ENCODE results near the gene DSC1. TPM values are rescaled to one million over a fixed set of nuclear protein-coding genes. Genes with fewer than 3 reads are reported as not detected.
A peak's percentile ranks its signal among the peaks of the same experiment; 100 is the strongest.

Gene DSC1
- total RNA-seq, 1 donor from 2014 or later, result not detected

GRCh38 chr18:31104444-31104843 lies 58.2 kb downstream of the DSC1 start:
- Histone ChIP-seq H3K4me3 (no peak overlapping the region), H3K27ac (no peak overlapping the region), H3K36me3 (no peaks in the 10 kb centered on the region), H3K4me1 (no peaks in the 10 kb centered on the region), H3K27me3 (ENCODE audit: low read depth) (no peaks in the 10 kb centered on the region), H3K9me3 (no peaks in the 10 kb centered on the region)
- no peak for TF ChIP-seq CTCF (IDR thresholded peaks at IDR 0.05)
- intact Hi-C loops (cut with DNase I), result no loop called here
- no peak for DNase-seq
- ATAC-seq, result no peak

GRCh38 chr18:31103423-31103822 lies 59.2 kb downstream of the DSC1 start:
- no peaks in the 10 kb centered on the region for H3K36me3 ChIP-seq
- H3K4me1 ChIP-seq, result no peaks in the 10 kb centered on the region
- DNase-seq (no peak), ATAC-seq (no peak)
- no peaks in the 10 kb centered on the region for H3K27me3 ChIP-seq (ENCODE audit: low read depth)
- intact Hi-C loops (cut with DNase I), result no loop called here
- H3K9me3 ChIP-seq, result no peaks in the 10 kb centered on the region
- H3K27ac ChIP-seq, result no peak overlapping the region
- no peak for TF ChIP-seq CTCF (IDR thresholded peaks at IDR 0.05)
- H3K4me3 ChIP-seq, result no peak overlapping the region

- Histone ChIP-seq H3K4me3 (no peak overlapping the region), H3K9me3 (no peaks in the 10 kb centered on the region), H3K27me3 (ENCODE audit: low read depth) (no peaks in the 10 kb centered on the region), H3K27ac (no peak overlapping the region), H3K36me3 (no peaks in the 10 kb centered on the region), H3K4me1 (no peaks in the 10 kb centered on the region)
- ATAC-seq (no peak), DNase-seq (no peak)
- no peak for TF ChIP-seq CTCF (IDR thresholded peaks at IDR 0.05)
- intact Hi-C loops (cut with DNase I), result no loop called here
These were observed 59.7 kb downstream of the DSC1 start for GRCh38 chr18:31102941-31103340.

GRCh38 chr18:31102025-31102684 lies 60.5 kb downstream of the DSC1 start, which contains the start of gene DSC2:
TSS of gene DSC2 (minus strand) at chr18:31102421. CDS start at chr18:31101971, 450 bp downstream.
- no peak for TF ChIP-seq CTCF (IDR thresholded peaks at IDR 0.05)
- DNase-seq (peak; percentile 65), ATAC-seq (peak; percentile 71 to 81)
- Histone ChIP-seq H3K9me3 (no peaks in the 10 kb centered on the region), H3K36me3 (no peaks in the 10 kb centered on the region), H3K27me3 (ENCODE audit: low read depth) (no peaks in the 10 kb centered on the region), H3K4me1 (no peaks in the 10 kb centered on the region), H3K27ac (peak within 1 kb of the TSS; percentile 90), H3K4me3 (peak within 1 kb of the TSS; percentile 64)
- intact Hi-C loops (cut with DNase I), result no loop called here

- peak overlapping the region; percentile 90 for H3K27ac ChIP-seq
- no peaks in the 10 kb centered on the region for H3K36me3 ChIP-seq
- no peaks in the 10 kb centered on the region for H3K4me1 ChIP-seq
- DNase-seq, result peak; percentile 89
- no peaks in the 10 kb centered on the region for H3K27me3 ChIP-seq (ENCODE audit: low read depth)
- intact Hi-C loops (cut with DNase I), result no loop called here
- H3K9me3 ChIP-seq, result no peaks in the 10 kb centered on the region
- ATAC-seq, result peak; percentile 91 to 92
- peak overlapping the region; percentile 64 for H3K4me3 ChIP-seq
- no peak for TF ChIP-seq CTCF (IDR thresholded peaks at IDR 0.05)
These were observed 61.3 kb downstream of the DSC1 start for GRCh38 chr18:31101183-31102024.

Data from lower lobe of right lung (tissue), 2 donors.